Adipose tissue (tissue), 3 donors: Measurements from ENCODE around the gene SEPTIN8. TPM values are rescaled to one million over a fixed set of nuclear protein-coding genes. Genes with fewer than 3 reads are reported as not detected.

Source experiments
- H3K27ac ChIP-seq: one replicate; pipeline ENCODE4 v1.5.1; 2013; ENCODE audit warnings: low read depth, low read length
- WGBS, 3 donors: extraction: QIAGEN DNeasy Blood & Tissue Kit; methylation state at CpG; one replicate each; pipeline ENCODE4 v1.1.7; 2013; 5-methylcytosine and 5-hydroxymethylcytosine counted together
- polyA plus RNA-seq, 3 donors: library from polyadenylated mRNA; stranded (reverse); fragments of 200-250 nt; gene quantifications; one replicate each; pipeline ENCODE4 v1.2.3, GENCODE V29; 2013
- donor health status: healthy with polysubstance abuse.
- donor health status: Bipolar disorder and iron deficiency.
- donor health status: healthy.

The SEPTIN8 gene
- polyA plus RNA-seq, 3 donors, result 11.2 to 34.1 (median 15.4) TPM

GRCh38 chr5:132773114-132773513 lies 3.9 kb downstream of the SEPTIN8 start:
- H3K27ac ChIP-seq, result no peak overlapping the region
- WGBS, 3 donors, result 82 to 88% (median 86%) methylated on average over 5 of the region's 5 CpGs

DNA sequence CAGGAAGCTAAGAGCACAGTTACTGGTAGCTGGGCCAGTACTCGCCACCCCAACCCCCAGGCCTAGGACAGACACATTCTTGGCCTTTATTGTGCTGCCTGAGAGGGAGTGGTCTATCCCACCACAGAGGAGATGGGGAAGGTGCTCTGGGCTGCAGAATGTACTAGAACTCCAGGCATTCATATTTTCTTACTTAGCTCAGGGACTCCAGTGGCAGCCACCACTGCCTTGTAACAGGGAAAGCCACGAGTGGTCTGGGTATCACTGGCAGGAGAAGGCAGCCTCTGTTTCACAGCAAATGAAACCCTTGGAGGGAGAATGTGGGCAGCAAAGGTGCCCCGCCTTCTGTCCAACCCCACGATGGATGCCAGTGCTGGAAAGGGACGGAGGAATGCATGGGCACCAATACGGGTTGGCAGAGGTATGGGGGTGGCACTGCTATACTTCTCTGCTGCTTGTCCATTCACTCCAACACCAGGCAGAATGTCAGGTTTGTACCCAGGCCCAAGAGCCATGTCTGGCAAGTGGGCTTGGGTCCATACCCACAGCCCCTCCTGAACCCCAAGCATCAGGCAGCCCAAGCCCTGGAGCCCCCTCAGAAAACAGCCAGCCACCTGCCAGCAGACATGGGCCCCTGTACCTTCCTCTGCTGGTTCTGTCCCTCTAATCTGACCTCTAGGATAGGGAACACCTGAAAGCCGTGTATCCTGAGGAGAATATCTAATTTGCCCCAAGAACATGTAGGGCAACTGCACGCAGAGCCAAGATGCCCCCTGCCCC lies 4.6 kb downstream of the SEPTIN8 start:
- 66 to 87% (median 84%) methylated on average over 8 of the region's 8 CpGs for WGBS, 3 donors
- H3K27ac ChIP-seq, result no peak overlapping the region

GRCh38 chr5:132771503-132771998 lies 5.5 kb downstream of the SEPTIN8 start:
- WGBS, 3 donors, result 52 to 61% (median 55%) methylated on average over 8 of the region's 8 CpGs

GRCh38 chr5:132770476-132771159 lies 6.4 kb downstream of the SEPTIN8 start:
- 69 to 82% (median 74%) methylated on average over 8 of the region's 8 CpGs for WGBS, 3 donors
- no peak overlapping the region for H3K27ac ChIP-seq

More at GRCh38 chr5:132771503-132771998, 5.5 kb downstream of the SEPTIN8 start:
- H3K27ac ChIP-seq, result no peak overlapping the region

DNA sequence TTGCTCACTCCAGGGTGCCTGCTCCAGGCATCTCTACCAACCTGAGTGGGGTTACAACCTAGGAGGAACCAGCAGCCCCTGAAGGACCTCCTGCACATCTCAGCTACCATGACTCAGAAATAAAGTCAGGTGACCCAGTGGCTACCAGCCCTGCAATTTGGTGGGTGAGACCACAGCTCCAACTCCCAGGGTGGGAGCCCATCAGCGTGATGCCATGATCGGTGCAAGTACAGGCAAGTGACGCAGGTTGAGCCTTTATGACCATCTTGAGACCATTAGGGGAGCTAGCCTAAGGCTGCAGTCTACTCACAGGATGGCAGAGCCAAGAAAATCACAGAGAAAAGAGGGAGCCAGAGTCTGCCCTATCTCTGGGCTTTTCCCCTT lies 8.6 kb downstream of the SEPTIN8 start:
- no peak overlapping the region for H3K27ac ChIP-seq
- 96 to 100% (median 96%) methylated on average over 3 of the region's 3 CpGs for WGBS, 3 donors

DNA sequence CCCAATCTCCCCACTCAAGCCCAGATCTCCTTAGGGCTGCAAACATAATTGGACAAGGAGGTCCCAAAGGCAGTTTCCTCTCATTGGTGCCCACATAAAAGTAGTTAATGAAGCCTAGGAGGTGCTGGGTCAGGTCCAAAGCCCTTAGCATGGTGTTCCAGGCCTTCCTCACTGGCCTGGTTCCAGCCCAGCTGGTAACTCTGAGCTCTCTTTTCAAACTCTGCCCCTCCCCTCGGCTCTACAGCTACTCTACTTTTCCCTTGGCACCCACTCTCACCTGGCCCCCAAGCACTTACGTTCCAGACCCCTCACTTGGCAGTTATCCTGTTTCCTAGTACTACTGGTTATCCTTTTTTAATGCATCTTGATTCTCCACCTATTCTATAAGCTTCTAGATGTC lies 9.9 kb downstream of the SEPTIN8 start:
- 52 to 55% (median 54%) methylated on average over 2 of the region's 2 CpGs for whole genome bisulfite sequencing, 3 donors
- no peak overlapping the region for H3K27ac ChIP-seq

DNA sequence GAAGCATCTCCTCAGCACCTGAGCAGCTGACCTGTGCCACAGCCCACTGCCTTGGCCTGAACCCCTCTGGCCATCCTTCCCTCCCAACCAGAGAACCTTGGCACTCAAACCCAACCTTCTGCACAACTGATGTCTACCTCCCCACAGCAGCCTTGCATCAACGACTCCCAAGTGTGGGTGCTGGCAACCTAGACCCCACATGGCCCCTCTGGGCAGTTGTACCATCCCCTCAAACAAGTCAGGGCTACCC lies 10.3 kb downstream of the SEPTIN8 start:
- WGBS, 3 donors, result 100% methylated on average over 1 of the region's 1 CpG
- no peak overlapping the region for H3K27ac ChIP-seq

- no peak overlapping the region for H3K27ac ChIP-seq
- 86 to 90% (median 88%) methylated on average over 14 of the region's 14 CpGs for WGBS, 3 donors
Measured at GRCh38 chr5:132766020-132766805, 10.8 kb downstream of the SEPTIN8 start.

GRCh38 chr5:132765311-132766019 lies 11.6 kb downstream of the SEPTIN8 start:
- 72 to 86% (median 73%) methylated on average over 12 of the region's 12 CpGs for WGBS, 3 donors
- no peak overlapping the region for H3K27ac ChIP-seq

GRCh38 chr5:132764671-132765238 lies 12.3 kb downstream of the SEPTIN8 start:
- 91 to 96% (median 93%) methylated on average over 7 of the region's 7 CpGs for WGBS, 3 donors

DNA sequence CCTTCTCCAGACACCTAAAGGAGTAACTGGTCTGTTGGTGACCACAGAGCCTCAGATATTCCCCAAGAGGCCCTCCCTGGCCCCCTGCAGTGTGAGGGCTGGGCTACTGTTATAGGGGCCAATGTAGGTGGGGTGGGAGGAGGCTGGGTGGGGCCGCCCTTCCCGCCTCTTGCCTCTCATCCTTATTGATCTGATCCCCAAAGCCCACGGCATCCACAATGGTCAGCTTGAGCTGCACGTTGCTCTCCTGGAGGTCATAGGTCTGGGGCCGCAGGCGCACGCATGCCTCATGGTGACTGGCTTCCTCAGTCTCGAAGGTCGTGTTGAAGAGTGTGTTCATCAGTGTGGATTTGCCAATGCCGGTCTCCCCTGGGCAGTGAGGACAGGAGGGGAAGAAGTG lies 13.0 kb downstream of the SEPTIN8 start:
- 95 to 98% (median 95%) methylated on average over 10 of the region's 10 CpGs for WGBS, 3 donors
- H3K27ac ChIP-seq, result no peak overlapping the region

More at GRCh38 chr5:132764671-132765238, 12.3 kb downstream of the SEPTIN8 start:
- no peak overlapping the region for H3K27ac ChIP-seq

GRCh38 chr5:132763181-132764036 lies 13.6 kb downstream of the SEPTIN8 start:
- WGBS, 3 donors, result 86 to 96% (median 89%) methylated on average over 17 of the region's 17 CpGs
- no peak overlapping the region for H3K27ac ChIP-seq

DNA sequence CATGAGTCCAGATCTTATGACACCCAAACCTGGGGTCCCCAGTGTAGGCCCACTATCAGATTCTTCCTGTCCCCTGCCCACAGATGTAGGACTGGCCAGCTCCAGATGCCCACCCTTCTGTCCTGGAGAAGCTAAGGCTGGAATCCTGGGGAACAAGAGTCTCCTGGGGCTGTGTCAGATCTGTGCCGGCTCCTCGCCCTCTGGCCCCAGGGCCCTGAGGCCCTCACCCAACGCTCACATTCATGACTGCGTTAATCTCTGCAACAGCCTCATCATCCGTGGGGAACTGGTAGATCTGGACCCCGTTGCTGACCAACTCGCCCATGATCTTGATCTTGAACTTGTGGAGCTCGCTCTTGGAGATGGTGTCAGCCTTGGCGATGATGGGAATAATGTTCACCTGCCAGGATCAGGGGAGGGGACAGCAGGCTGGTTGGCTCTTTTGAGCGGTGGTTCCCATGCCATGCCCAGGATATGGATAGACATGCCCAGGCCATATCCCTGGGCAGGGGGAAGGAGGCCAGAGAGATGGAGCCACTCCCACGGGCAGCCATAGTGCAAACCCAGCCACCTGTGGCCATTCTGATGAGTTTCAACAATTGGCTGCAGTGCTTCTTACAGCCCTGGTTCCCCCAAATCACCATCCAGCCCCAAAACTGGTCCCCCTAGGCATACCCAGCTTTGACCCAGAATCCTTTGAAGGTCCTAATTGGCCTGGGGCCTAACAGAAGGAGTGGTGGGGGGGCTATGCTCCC lies 14.6 kb downstream of the SEPTIN8 start:
- WGBS, 3 donors, result 94 to 97% (median 96%) methylated on average over 11 of the region's 11 CpGs
- H3K27ac ChIP-seq, result no peak overlapping the region

DNA sequence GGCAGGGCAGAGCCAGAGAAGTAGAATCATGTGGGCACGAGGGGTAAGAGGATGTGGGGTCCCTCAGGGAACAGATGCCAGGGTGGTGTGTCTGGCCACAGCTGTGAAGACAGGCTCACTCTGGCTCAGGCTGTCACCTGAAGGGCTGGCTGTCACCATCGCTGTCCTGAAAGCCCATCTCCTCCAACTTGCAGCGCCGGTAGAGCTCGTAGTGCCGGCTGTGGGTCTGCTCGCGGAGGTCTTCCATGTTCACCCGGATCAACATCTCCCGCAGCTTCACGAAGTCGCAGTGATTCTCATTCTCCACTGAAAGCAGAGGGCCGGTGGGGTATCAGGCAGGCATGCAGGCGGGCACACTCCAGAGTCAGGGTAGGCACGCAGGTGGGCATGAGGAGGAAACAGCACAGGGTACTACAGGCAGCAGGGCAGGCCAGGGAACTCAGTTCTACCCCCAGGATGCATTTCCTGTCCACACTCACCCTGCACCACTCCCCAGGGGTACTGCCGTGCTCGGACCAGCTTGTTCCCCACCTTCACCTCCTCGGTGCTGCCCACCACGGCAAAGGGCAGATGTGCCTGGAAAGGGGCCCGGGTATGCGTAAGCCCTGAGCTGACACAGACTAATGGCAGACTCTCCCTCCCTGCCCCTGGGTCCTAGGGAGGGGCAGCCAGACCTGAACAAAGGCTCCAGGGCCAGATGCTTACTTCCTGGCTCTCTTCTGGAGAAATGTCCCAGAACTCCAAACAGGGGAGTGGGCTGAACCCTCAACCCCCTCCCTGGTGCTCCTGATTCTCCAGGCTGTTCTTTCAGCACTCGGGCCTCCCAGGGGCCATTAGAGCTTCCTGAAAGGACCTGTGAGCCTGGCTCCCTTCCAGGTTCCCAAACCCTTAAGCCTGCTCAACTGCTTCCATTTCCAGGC lies 15.5 kb downstream of the SEPTIN8 start:
- H3K27ac ChIP-seq, result no peak overlapping the region
- WGBS, 3 donors, result 91 to 93% (median 92%) methylated on average over 22 of the region's 22 CpGs

DNA sequence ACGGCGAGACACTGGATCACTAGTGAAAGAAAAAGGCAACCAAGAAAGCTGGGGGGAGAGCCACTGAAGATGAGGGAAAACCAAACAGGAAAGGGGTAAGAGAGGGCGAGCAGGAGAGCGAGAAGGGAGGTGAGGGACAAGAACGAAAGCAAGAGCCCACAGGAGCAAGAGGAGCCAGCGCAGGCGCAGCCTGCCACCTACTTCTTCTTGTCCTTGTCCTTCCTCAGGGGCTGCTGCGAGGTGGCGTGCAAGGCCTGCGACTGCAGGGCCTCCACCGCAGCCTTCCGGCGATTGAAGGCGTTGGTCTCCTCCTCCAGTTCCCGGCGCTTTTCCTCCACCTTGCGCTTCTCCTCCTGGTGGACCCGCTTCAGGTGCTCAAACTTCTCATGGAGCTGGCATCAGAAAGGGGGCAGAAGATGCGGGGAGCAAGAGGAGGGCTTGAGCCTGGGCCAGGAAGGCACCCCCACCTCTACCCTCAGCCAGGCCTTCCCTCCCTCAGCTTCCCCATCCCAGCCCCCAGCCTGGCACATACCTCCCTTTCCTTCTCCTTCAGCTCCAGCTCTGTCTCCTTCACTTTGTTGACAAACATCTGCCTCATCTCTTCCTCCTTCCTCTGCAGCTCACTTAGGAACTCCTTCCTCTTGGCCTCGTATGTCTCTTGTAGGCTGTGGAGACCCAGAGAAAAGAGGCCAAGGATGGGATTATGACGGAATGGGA lies 16.3 kb downstream of the SEPTIN8 start:
- WGBS, 3 donors, result 93 to 95% (median 93%) methylated on average over 21 of the region's 21 CpGs
- H3K27ac ChIP-seq, result no peak overlapping the region
